HG02610 (cell line): ENCODE measurements around the gene JDP2.

Source experiments
- ATAC-seq: cut with Tn5 transposase; IDR thresholded peaks from one replicate; pipeline ENCODE4 v1.9.1; 2021; ENCODE audit warnings: mild to moderate bottlenecking, moderate library complexity; ENCODE audit not compliant: unreplicated experiment

Gene JDP2

GRCh38 chr14:75435473-75435872 lies 7.7 kb downstream of the JDP2 start:
- ATAC-seq: no peak

GRCh38 chr14:75437201-75438143 lies 9.7 kb downstream of the JDP2 start:
- ATAC-seq: no peak

GRCh38 chr14:75438486-75439080 lies 10.8 kb downstream of the JDP2 start:
- no peak for ATAC-seq

- ATAC-seq: no peak
Measured at GRCh38 chr14:75439989-75440388, 12.2 kb downstream of the JDP2 start.

- no peak for ATAC-seq
Measured at GRCh38 chr14:75440733-75441477, 13.1 kb downstream of the JDP2 start.

- no peak for ATAC-seq
Measured at GRCh38 chr14:75441728-75442127, 13.9 kb downstream of the JDP2 start.

GRCh38 chr14:75442166-75442565 lies 14.3 kb downstream of the JDP2 start:
- ATAC-seq: no peak

- ATAC-seq: no peak
Measured at GRCh38 chr14:75442642-75443041, 14.8 kb downstream of the JDP2 start.

- ATAC-seq: no peak
Measured at GRCh38 chr14:75443203-75443969, 15.6 kb downstream of the JDP2 start.

- ATAC-seq: no peak
Measured at GRCh38 chr14:75445236-75445635, 17.4 kb downstream of the JDP2 start.

- no peak for ATAC-seq
Measured at GRCh38 chr14:75445963-75446362, 18.1 kb downstream of the JDP2 start.

- no peak for ATAC-seq
Measured at GRCh38 chr14:75446447-75446846, 18.6 kb downstream of the JDP2 start.

GRCh38 chr14:75448209-75448608 lies 20.4 kb downstream of the JDP2 start:
- ATAC-seq: no peak

GRCh38 chr14:75449036-75449435 lies 21.2 kb downstream of the JDP2 start:
- ATAC-seq: no peak

GRCh38 chr14:75449696-75450095 lies 21.9 kb downstream of the JDP2 start:
- no peak for ATAC-seq

- no peak for ATAC-seq
Measured at GRCh38 chr14:75450381-75451276, 22.8 kb downstream of the JDP2 start.

- ATAC-seq: no peak
Measured at GRCh38 chr14:75452324-75452723, 24.5 kb downstream of the JDP2 start.

- no peak for ATAC-seq
Measured at GRCh38 chr14:75452900-75453816, 25.3 kb downstream of the JDP2 start.
